SK-N-MC (cell line): ENCODE measurements around the gene PSTPIP2.

ENCODE experiments used
- EZH2 ChIP-seq: fragments of 200-600 bp; sonication (generic); IDR thresholded peaks from one replicate; pipeline ENCODE4 v1.6.1; 2017; ENCODE audit warnings: antibody characterized with exemption
- FOXP2 ChIP-seq: optimal IDR thresholded peaks from 2 replicates; pipeline ENCODE3; 2011; ENCODE audit warnings: mild to moderate bottlenecking, moderate library complexity; ENCODE audit not compliant: insufficient read depth; ENCODE audit errors: extremely low read length, control extremely low read depth
- POLR2AphosphoS5 ChIP-seq: IDR thresholded peaks from 2 replicates; pipeline ENCODE4 v1.6.1; 2012; ENCODE audit warnings: mild to moderate bottlenecking, low read depth, low read length, borderline replicate concordance

DNA sequence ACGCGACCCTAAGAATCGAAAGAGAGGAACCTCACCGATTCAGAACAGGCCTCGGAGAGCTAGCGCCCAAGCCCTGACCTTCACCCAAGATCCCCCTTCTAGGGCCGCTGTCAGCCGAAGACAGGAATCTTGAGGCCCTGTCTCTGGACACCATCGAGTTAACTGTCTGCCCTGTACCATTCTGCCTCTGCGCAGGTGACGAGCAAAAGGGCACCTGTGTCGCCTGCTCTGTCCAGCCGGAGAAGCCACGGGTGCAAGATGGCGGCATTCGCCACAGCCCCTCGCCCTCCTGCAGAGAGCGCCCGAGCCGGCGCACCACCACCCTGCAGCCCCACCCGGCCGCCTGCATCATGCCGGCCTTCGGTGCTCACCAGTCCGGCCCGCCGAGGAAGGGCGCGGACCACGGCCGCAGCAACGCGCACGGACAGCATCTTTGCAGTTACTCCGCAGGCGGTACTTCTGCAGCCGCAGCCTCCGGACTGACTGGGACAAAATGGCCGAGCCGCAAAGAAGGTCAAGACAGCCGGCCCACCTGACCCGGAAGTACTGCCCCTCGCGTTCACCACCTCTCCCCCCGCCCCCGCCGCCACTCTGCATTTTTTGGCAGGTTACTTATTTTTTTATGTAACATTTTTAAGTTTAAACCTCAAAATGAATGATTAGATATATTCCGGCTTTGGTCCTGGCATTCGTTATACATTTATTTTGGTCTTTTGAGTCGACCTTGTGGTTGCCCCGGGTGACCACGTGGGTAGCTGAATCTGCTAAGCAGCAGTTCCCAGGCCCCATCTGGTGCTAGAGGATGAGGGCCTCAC lies 25.9 kb upstream of the PSTPIP2 start, which contains the start of gene ATP5F1A:
- TF ChIP-seq POLR2AphosphoS5 (peak; percentile 92), EZH2 (no peak), FOXP2 (no peak)
